Tibial nerve (tissue), 4 donors: ENCODE results near the gene RAB36. TPM values are rescaled to one million over a fixed set of nuclear protein-coding genes. Genes with fewer than 3 reads are reported as not detected.

Source experiments
- DNase-seq, 2 donors: peaks; one replicate each; pipeline ENCODE4 v3.0.0-alpha.2; 2019; ENCODE audit warnings: low spot score in 2 of 2
- H3K27ac ChIP-seq, 4 donors: fragments of 200-600 bp; sonication (generic) in 3 of 4; one replicate each; pipeline ENCODE4 v1.5.1; 2017 to 2019; ENCODE audit warnings: mild to moderate bottlenecking in 1 of 4
- H3K27me3 ChIP-seq, 2 donors: fragments of 200-600 bp; sonication (generic) in 1 of 2; one replicate each; pipeline versions ENCODE4 v1.5.1 to v1.6.0; 2017 to 2019
- H3K36me3 ChIP-seq, 3 donors: fragments of 200-600 bp; sonication (generic); one replicate each; pipeline ENCODE4 v1.5.1; 2018 to 2019
- H3K4me1 ChIP-seq, 4 donors: fragments of 200-600 bp; sonication (generic) in 3 of 4; one replicate each; pipeline ENCODE4 v1.5.1; 2017 to 2019
- H3K4me3 ChIP-seq, 4 donors: fragments of 200-600 bp; sonication (generic) in 3 of 4; one replicate each; pipeline ENCODE4 v1.5.1; 2017 to 2019; ENCODE audit warnings: mild to moderate bottlenecking in 1 of 4, moderate library complexity in 1 of 4
- H3K9me3 ChIP-seq, 4 donors: fragments of 200-600 bp; sonication (generic) in 3 of 4; one replicate each; pipeline ENCODE4 v1.5.1; 2017 to 2019
- EP300 ChIP-seq, 2 donors: sonication (generic); formaldehyde crosslinking; IDR thresholded peaks; one replicate each; pipeline ENCODE4 v1.6.1; 2017; ENCODE audit warnings: antibody characterized with exemption in 2 of 2, mild to moderate bottlenecking in 1 of 2
- POLR2A ChIP-seq, 2 donors: fragments of 450-650 bp; IDR thresholded peaks; one replicate each; pipeline ENCODE4 v1.6.1; 2017; ENCODE audit warnings: antibody characterized with exemption in 2 of 2, mild to moderate bottlenecking in 2 of 2, moderate library complexity in 2 of 2
- WGBS, 2 donors: methylation state at CpG; one replicate each; pipeline ENCODE4 v1.1.5; 2018; 5-methylcytosine and 5-hydroxymethylcytosine counted together
- total RNA-seq, 4 donors: library from RNA; depleted of rRNA; stranded (reverse); fragments of >200 nt; gene quantifications; one replicate each; pipeline ENCODE4 v1.1.0, GENCODE V29; 2016
- TF ChIP-seq, protein P1 (sequence below), 5 experiments: fragments of 200-600 bp in 3 of 5; fragments of 450-650 bp in 2 of 5; sonication (generic) in 3 of 5; IDR thresholded peaks; one replicate each; pipeline ENCODE4 v1.5.1; 2016 to 2019; ENCODE audit warnings: antibody characterized with exemption in 5 of 5, mild to moderate bottlenecking in 3 of 5, moderate library complexity in 2 of 5

Gene RAB36
- total RNA-seq, 4 donors from 2014 or later: 4.9 to 7.5 (median 6.1) TPM

DNA sequence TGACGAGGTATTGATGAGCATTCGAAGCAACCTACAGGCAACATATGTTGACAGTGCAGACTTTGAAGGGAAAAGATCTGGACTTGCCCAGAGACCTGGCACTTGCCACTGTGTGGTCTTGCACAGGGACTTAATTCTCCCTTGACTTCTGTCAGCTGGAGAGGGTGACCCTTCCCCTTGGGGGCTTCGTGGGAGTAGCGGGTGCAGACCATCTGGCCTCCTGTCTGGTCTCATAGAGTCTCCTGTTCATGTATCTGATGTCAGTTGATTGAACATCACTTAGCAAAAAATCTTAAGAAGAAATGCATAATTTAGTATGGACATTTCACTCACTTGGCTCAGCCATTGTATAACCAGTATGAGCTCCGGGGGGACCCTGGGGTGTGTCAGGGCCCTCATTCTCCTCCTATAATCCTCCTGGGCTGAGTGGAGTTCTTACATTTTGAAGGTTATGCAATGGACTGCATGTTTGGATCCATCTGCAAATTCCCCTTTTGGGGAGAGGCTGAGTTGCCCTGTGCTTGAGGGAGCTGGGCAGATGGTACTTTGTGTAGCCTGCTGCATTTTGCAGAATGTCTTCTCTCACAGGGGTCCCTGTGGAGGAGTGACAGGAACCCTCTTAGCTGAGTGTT is 48.0 kb downstream of the RAB36 start:
- H3K27me3 ChIP-seq: no peaks in the 10 kb centered on the region
- H3K36me3 ChIP-seq: peaks cover 0 to 13% (median 0%) of the 10 kb centered on the region in 3 donors
- peaks cover 0 to 28% (median 6%) of the 10 kb centered on the region in 4 donors for H3K4me1 ChIP-seq
- TF ChIP-seq EP300 (IDR thresholded peaks at IDR 0.05): no peak
- TF ChIP-seq POLR2A (IDR thresholded peaks at IDR 0.05): no peak
- TF ChIP-seq, protein P1, sequence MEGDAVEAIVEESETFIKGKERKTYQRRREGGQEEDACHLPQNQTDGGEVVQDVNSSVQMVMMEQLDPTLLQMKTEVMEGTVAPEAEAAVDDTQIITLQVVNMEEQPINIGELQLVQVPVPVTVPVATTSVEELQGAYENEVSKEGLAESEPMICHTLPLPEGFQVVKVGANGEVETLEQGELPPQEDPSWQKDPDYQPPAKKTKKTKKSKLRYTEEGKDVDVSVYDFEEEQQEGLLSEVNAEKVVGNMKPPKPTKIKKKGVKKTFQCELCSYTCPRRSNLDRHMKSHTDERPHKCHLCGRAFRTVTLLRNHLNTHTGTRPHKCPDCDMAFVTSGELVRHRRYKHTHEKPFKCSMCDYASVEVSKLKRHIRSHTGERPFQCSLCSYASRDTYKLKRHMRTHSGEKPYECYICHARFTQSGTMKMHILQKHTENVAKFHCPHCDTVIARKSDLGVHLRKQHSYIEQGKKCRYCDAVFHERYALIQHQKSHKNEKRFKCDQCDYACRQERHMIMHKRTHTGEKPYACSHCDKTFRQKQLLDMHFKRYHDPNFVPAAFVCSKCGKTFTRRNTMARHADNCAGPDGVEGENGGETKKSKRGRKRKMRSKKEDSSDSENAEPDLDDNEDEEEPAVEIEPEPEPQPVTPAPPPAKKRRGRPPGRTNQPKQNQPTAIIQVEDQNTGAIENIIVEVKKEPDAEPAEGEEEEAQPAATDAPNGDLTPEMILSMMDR (IDR thresholded peaks at IDR 0.05): no peak
- H3K9me3 ChIP-seq: no peaks in the 10 kb centered on the region
- H3K4me3 ChIP-seq: no peak overlapping the region
- 82 to 87% methylated on average over 5 of the region's 5 CpGs for WGBS, 2 donors
- peak overlapping the region in 1 of 4 donors; percentile 40 for H3K27ac ChIP-seq
- no peak for DNase-seq

DNA sequence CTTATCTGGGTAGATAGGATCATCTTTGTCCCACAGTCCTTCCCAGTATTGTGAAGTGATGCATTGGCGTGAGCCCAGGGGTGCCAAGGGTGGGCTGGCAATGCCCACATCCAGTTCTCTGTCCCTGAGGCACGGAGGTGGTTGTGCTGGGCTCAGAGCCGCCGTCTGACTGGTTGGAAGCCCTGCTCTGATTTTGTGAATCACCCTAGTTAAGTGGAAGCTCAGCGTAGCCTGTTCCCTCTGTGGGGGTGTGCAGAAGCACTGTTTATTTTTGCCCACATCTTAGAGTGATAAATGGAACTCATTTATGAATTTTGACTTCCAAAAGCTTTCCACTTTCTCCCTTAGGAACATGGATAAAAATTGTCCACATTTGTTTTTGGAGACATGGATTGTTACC is 48.6 kb downstream of the RAB36 start:
- Histone ChIP-seq H3K9me3 (no peaks in the 10 kb centered on the region), H3K27me3 (no peaks in the 10 kb centered on the region), H3K36me3 (peaks cover 0 to 18% (median 0%) of the 10 kb centered on the region in 3 donors), H3K4me1 (peaks cover 0 to 27% (median 3%) of the 10 kb centered on the region in 4 donors), H3K27ac (peak overlapping the region in 1 of 4 donors; percentile 40), H3K4me3 (no peak overlapping the region)
- 58 to 75% methylated on average over 1 to 3 of the region's 5 CpGs for WGBS, 2 donors
- TF ChIP-seq POLR2A (IDR thresholded peaks at IDR 0.05): no peak
- TF ChIP-seq, protein P1 (IDR thresholded peaks at IDR 0.05): no peak
- no peak for TF ChIP-seq EP300 (IDR thresholded peaks at IDR 0.05)
- no peak for DNase-seq

GRCh38 chr22:23196165-23196564 is 50.9 kb downstream of the RAB36 start:
- 79 to 82% methylated on average over 11 of the region's 11 CpGs for WGBS, 2 donors
- Histone ChIP-seq H3K36me3 (peaks cover 0 to 18% (median 0%) of the 10 kb centered on the region in 3 donors), H3K27ac (no peak overlapping the region), H3K4me3 (no peak overlapping the region), H3K9me3 (no peaks in the 10 kb centered on the region), H3K4me1 (peaks cover 0 to 28% (median 3%) of the 10 kb centered on the region in 4 donors), H3K27me3 (no peaks in the 10 kb centered on the region)
- TF ChIP-seq EP300 (IDR thresholded peaks at IDR 0.05): no peak
- no peak for DNase-seq

DNA sequence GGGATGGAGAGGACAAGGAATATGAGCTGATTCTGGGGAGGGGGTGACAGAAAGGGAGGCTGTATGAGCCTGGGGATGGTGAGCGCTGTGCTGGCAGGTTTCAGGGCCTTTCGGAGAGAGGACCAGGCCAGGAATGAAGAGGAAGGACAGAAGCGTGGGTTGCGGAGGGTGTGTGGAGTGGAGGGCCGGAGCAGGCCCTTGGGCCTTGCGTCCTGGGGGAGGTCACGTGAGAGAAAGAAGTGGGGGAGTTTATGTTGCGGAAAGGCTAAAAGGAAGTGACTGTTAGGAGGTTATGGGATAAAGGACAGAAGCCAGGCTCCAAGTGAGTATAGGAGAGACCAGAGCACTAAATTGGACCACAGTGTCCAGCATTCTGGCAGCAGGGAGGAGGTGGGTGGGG is 52.6 kb downstream of the RAB36 start:
- Histone ChIP-seq H3K4me3 (no peak overlapping the region), H3K27ac (no peak overlapping the region), H3K4me1 (peaks cover 0 to 24% (median 3%) of the 10 kb centered on the region in 4 donors), H3K36me3 (peaks cover 0 to 8% (median 0%) of the 10 kb centered on the region in 3 donors), H3K9me3 (no peaks in the 10 kb centered on the region), H3K27me3 (no peaks in the 10 kb centered on the region)
- no peak for DNase-seq
- 74 to 79% methylated on average over 8 of the region's 8 CpGs for WGBS, 2 donors
- no peak for TF ChIP-seq POLR2A (IDR thresholded peaks at IDR 0.05)
- no peak for TF ChIP-seq EP300 (IDR thresholded peaks at IDR 0.05)
- TF ChIP-seq, protein P1 (IDR thresholded peaks at IDR 0.05): no peak

DNA sequence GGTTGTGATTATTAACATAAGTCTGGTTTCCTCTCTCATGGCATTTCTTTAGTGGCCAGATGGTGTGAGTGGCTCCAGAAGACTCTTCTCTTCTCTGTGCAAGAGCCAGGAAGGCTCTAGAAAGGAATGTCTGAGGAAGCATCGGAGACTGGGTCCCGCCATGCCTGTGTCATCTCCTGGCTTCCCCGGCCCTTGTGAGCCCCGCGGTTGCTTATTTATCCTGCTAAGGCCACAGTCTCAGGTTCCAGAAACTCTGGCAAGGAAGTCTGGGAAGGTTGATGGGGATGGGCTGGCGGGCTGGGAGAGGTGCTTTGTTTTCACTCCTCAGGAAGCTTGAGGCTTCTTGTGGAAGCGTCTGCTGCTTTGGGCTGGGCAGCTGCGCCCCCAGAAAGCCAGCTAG is 53.9 kb downstream of the RAB36 start:
- H3K27ac ChIP-seq: no peak overlapping the region
- H3K4me3 ChIP-seq: no peak overlapping the region
- whole genome bisulfite sequencing, 2 donors: 68 to 70% methylated on average over 8 of the region's 8 CpGs
- no peaks in the 10 kb centered on the region for H3K27me3 ChIP-seq
- H3K4me1 ChIP-seq: peaks cover 0 to 24% (median 6%) of the 10 kb centered on the region in 4 donors
- no peak for DNase-seq
- H3K9me3 ChIP-seq: no peaks in the 10 kb centered on the region
- H3K36me3 ChIP-seq: peaks cover 0 to 5% (median 0%) of the 10 kb centered on the region in 3 donors
- no peak for TF ChIP-seq EP300 (IDR thresholded peaks at IDR 0.05)
- TF ChIP-seq POLR2A (IDR thresholded peaks at IDR 0.05): no peak
- TF ChIP-seq, protein P1 (IDR thresholded peaks at IDR 0.05): no peak
